ENCODE data around the gene CHRM4.

CHRM4 gene

DNA sequence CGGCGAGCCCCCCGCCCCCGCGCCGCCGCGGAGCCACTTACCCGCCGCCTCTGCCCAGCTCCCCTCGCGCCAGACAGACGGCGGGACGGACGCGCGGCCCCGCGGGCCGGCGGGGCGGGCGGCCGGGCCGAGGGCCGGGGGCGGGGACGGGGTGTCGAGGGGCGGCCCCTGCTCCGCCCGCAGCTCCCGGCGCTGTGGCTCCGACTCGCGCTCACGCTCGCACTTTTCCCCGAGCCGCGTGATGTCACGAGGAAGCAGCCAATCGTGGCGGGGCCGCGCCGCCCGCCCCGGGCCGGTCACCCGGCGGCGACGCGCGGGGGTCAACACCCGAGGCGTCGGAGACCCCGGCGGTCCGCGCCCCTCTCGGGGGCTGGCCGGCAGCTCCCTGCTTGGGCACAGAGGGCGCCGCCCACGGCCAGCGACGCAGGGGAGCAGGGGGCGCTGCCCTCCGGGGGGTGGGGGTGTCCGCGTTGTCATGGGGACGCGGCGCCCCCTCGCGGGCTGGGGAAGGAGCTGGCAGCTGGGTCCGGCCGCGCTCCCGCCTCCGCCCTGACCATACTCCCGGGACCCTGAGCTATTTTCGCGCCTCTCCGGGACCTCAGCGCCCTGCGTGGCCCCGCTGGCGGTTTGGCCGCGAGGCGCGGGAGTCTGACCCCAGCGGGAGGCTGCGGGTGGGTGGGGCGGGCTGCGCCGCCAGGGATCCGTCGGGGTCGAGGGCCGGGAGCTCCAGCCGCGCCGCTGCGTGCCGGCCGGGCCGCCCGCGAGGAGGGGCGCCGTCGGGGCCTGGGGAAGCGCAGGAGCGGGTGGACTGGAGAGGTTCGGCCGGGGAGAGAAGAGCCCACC is at the start of gene CHRM4:
Gene CHRM4 (minus strand): TSS at position 199 of the 843 bp plus-strand sequence. CDS start 5,219 bp downstream, outside the sequence.
- DNase-seq = no peak

DNA sequence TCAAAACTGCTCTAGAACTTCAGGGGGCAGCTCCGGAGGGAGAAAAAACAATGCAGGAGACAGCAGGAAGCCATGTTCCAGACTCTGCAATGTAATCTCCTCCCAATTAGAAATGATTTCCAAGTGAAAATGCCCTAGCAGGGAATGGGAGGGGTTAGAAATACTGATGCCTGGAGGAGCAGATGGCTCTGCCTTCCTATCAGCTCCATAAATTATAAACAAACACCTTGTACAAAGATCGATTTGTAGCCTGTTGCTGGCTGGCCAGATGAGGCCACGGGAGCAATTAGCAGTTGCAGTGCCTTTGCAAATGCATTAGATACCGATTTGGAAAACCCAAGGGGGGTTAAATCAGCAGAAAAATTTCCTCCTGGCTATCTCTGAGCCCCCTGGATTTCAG is 46.6 kb upstream of the CHRM4 start:
- DNase-seq = no peak

DNA sequence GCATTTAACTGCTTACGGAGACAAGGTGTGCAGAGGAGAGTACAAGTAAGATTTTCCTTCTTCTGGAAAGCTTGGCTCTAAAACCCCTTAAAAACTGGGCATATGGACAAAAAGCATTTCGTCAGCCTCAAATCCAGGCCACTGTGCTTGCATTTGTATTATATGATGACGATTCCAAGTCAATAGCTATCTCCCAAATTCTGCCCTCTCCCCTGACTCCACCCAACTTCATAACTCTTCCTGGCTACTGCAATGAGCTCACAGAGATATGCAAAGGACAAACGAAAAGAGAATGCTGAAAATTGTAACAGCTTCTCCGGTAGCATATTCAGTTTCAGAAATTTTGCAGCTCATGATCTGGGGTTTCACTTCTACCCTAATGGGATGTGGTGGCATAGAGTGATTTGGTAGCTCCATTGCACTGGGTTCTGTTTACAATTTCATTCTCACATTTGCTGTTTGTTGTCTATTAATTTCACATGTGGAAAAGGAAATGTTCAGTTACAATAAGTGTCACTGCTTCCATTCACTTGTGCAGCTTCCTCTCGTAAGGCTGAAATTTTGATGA is 45.6 kb upstream of the CHRM4 start:
- no peak for DNase-seq

DNA sequence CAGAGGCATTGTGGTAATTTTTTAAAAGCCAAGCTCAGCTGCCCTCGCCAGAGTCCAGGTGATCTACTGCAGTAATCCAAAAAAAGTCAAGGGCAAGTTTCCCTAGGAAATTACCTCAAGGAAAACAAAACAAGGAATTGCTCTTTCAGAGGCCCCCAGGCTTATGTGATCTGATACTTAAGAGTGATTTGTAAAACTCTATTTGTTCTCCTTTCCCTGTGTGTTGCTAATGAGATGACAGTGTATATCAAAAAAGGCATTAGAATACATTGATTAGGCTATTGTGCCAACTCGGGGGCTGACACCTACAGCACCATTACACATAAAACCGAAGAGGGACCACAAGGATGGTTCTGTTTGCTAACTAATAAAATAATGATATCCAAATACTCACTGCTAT is 44.5 kb upstream of the CHRM4 start:
- DNase-seq = no peak

DNA sequence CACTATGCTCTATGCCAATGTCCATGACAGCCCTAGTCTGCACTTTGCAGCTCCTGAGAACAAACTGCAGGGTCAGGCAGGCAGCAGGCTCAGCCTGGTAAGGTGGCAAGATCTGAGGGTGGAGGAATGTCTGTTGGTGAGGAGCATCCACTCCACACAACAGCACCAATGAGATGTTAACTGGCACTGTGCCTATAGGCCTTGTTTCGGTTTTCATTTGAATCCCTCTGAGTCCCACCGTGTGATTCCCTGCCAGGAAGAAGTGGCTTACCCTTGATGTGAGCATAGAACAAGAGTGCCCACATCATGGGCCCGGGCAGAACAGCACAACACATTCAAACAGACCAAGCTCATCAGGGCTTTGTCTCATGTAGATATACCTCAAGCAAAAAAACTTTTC is 44.1 kb upstream of the CHRM4 start:
- no peak for DNase-seq

DNA sequence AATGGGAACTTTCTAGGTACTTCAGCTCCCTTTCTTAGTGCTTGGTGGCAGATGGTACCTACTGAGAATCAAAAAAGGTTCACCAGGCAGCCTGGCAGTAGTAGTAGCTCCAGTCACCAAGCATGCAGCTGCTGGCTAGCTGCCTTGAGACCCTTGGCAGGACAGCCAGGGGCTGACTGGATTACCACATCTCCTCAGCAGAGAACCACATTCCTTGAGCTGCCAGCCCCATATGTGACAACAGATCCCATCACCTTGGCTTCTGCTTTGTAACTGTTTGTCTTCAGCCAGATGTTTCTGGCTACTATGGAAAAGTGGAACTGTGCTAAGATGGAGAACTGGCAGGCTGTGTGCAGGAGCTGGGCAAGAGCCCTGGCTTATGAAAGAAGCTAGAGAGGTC is 39.6 kb upstream of the CHRM4 start:
- no peak for DNase-seq

DNA sequence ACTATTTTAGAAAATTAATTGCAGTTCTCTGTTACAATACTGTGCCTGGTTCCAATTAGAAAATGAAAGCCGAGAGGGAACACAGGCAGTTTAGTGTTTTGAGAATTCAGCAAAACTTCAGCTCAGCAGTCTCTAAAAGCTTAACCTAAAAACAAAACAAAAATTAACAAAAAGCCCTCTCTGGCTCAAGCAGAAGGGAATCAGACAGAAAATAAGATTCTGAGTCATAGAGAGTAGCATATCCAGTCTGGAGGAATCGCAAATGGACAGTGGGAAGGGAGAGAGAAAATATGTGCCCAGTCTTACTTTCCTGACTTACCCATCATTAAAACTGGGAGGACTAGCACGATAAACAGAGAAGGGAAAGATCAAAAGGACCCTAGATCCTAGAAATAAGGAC is 38.1 kb upstream of the CHRM4 start:
- no peak for DNase-seq

DNA sequence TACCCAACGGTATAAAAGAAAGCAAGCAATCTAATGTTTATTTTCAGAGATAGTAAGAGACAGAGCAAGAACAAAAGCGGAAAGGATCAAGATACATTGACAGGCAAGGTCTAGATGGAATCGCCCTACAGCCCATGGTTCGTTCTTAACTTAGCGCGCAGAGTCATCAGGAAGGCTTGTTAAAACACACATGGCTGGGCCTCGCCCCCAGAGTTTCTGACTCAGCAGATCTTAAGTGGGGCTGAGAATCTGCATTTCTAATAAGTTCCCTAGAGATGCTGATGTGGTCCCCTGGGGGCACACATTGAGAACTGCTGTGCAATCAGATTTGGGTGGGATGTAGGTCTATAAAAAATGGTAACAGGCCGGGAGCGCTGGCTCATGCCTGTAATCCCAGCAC is 35.8 kb upstream of the CHRM4 start:
- DNase-seq = no peak

DNA sequence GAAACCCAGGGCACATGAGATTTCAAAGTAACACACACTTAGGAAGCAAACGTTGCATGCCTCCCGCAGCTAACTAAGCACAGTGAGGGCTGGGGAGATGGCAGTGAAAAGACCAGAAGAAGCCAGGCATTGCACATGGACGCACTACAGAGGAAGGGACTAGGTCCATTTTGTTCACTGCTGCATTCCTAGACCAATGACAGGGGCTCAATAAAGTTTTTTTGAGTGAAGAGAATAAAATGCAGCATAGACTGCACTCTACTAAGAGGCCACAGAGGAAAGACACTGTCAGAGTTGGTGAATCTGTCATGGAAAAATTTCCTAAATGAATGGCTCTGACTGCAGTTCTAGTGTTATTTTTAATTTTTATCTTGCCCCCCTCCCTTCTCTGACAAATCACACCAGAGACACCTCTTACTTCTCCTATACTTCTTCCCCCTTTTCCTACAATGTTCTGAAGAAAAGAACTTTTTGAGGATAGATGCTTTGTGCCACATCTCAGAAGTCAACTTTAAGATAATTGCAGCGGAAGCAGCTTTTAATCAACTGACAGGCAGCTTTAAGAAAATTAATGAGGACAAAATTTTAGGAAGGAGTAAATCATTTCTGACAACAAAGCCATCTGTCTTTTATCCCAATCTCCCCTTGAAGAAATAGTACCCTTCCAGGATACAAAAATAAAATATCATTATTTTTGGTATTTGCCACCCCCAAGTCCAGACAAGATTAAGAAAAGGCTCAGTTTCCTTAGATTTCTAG is 34.8 kb upstream of the CHRM4 start:
- DNase-seq = no peak

DNA sequence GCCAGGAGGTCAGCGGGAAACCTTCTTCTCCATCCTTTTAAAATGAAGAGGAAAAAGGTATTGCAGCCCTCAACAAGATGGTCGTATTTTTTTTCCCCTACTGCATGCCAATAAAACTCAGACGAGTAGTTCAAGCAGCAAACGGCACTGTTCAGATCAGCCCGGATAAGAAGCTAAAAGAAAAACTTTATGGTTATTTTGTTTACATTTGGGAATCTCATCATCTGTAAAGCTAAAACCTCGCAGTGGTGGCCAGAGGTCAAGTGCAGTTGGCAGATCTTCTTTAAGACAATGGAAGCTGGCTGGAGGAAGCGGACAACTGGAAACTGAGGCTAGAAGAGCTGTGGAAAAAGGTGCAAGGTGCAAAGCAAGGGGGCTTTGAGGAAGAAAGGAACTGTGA is 31.0 kb upstream of the CHRM4 start:
- DNase-seq = no peak

DNA sequence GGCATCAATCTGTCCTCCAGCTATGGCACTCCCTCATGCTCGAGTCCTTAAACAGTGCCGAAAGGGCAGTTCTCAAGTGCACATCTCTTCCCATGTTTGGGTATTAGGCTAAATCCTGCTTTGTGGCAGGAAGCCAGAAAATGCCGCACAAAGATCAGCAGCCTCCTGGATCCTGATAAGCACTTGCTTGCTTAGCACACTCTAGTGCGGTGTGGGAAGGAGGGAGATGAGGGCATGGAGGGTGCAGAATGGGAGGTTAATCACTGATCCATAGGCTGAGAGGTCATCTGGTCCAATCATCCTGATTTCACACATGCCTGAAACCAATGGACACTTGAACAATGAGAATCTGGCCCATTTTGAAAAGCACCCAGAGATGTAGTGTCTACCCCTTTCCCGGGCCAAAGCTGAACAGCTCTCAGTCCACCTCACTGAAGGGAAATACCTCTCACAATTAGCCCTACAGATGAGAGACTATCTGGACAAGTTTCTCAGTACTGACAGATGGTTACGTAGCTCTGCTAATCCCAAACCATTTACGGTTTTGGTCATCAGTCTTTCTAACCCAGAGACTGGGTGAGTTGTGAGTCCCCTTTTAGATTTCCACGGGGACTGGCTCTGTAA is 29.8 kb upstream of the CHRM4 start:
- no peak for DNase-seq

DNA sequence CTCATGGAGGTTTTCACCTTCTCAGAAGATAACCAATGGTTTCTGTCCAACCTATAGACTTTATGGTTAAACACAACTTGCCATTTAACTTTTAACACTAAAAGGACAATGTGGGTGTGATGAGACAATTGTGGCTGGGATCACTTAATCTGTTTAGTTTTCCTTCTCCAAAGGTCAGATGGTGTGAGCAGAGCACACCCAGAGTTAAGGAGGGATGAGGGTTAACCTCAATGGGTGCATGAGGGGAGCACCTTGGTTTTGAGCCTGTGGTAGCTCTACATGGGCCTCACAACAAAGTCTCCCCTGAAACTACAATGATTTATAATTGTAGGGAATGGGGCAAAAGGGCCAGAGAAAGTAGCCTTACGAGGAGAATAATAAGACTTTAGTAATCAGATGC is 28.9 kb upstream of the CHRM4 start:
- no peak for DNase-seq

DNA sequence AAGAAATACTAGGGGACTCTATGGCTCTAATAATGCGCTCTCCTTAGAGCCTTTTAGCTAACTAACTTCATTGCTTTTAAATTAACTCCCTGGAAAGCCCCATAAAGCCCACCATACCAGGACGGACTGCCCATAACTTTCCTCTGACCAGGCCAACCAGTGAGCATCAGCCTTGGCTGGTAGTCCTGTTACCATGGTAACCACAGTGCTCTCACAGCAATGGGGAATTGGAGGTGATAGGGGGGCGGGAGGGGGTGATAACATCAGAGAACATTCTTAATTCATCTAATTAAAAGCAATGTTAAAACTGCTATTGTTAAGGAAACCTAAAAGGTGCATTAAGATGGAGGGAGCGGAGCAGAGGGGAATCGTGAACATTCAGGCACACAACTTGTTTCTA is 27.2 kb upstream of the CHRM4 start:
- no peak for DNase-seq

DNA sequence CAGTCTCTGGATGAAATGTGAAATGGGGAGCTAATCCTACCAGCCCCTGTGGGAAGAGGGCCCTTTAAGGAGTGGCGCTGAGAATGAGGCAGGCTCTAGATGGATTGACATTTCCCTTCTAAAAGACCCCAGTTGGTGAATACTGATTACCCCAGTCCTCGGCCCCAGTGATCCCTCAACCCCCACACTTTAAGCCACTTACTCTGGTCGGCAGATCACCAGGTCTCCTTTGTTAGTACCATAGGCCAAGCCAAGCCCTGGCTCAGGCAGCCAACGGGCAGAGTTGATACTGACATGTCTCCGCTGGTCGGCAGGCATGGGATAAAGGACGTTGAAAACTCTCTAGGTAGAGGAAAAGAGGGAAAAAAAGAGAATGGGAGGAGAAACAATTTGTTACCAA is 26.1 kb upstream of the CHRM4 start:
- DNase-seq = no peak

DNA sequence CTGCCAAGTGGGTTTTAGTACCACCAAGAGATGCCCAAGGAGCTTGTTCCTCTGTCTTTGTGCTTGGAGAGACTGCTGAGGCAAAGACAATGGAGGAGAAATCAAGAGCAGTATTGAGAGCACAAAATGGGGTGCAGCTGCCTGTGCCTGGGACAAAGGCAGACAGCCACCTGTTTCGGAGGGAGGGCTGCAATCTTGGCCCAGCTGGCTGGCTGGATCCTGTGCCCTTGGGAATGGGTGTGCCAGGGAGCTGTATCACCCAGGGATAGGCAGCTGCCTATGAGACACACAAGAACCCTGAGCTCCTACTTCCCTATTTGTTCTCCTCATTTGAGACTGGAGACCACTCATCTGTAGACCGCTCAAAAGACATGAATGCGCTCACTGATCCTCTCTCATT is 23.3 kb upstream of the CHRM4 start:
- no peak for DNase-seq

DNA sequence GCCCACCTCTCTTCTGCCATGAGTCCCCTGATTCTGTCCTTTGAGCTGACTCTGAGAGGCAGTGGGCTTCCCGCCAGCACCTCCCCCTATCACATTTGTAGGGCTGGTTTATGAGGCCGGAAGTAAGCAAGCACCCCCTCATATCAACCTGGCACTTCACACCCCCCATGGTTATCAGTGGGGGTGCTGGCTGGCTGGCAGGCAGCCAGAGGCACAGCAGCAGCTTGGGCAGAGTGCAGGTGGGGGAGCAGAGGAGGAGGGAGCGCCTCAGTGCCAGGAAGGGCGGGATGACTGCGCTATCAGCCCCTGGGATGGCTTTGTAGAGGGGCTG is 22.9 kb upstream of the CHRM4 start:
- DNase-seq = no peak

DNA sequence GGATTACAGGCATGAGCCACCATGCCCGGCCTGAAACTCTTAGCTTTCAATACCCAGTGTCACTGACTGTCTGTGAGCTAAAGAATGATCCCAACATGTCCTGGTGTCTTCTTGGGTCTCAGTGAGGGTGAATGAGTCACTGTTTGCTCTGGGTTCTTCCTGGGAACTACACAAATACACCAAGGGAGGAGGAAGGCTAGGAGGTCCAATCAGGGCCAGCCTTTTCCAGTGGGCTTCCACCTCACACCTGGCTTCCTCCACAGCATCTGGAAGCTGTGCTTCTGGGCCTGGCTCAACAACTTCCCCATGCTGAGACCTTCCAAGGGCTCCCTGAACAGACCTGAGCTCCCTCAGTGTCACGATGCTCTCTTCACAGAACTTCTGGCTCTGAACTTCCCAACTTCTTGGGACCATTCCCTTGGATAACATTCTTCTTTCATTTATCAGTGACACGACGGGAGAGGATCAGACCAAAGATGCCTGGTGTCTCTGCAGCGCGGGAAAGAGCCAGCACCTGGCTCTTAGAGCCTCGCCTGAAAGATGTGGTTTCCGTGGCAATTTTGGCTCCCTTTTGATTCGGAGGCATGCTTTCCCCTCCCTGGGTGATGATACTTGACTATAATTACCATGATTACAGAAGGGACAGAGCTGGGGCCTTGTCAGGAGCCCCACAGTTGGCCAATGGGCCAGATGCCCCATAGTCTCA is 22.3 kb upstream of the CHRM4 start:
- DNase-seq = no peak

DNA sequence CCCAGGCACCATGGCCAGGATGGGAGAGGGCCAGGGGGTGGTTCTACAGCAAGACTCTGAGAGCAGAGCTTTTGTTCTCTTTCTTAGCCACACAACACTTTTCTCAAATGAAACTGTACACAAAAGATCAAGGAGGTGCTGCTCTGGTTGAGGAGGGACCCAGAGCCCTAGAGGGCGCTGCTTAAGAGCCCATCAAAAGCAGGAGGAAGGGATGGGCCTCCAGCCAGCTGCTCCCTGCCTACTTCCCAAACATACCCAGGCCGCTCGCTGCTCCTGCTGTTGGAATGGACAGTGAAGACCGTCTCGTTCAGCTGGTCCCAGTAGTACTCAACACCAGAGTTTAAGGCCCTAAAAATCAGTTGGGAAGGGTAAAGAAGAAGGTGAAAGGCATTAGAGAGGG is 18.4 kb upstream of the CHRM4 start:
- DNase-seq = no peak

DNA sequence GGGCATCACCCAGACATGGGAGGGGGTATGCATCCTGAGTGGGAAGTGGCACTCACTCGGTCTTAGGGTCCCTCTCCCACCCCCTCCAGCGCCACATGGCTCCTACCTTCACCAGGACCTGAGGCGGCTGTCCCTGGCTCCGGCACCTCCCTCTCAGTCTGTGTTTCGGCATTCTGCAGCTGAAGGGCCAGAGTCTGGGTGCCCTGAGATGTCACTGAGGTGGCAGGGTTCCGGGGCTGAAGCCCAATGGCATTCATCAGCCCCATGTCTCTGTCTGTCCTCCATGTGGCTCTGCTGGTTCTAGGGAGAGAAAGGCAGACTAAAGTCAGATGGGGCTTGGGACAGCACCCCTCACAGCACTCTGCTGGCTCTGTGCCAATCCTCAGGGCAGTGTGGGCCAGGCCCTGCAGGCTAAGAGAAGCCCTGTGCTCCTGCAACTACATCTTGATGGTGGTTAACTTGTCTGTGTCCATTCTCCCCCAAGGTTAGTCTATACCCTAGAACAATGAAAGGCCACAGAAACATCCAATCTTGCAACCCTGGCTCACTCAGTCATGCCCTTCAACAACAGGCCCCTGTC is 16.9 kb upstream of the CHRM4 start:
- no peak for DNase-seq

DNA sequence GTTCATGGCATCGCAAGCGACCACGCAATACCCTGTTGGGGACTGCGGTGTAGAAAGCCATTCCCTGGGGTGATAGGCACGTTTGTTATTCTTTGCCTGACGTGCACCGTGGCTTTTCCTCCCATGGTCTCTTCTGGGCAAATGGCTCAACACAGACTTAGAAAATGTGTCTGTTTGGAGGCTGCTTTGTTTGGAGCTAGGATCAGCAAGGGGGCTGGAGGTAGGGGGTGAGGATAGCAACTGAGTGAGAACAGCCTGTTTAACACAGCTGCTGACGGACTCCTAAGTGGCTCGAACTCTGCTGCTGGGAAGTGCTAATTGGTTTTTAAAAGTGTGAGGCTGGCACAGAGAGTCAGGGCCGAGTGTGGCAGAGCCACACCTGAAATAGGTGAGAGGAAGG is 16.1 kb upstream of the CHRM4 start:
- no peak for DNase-seq

DNA sequence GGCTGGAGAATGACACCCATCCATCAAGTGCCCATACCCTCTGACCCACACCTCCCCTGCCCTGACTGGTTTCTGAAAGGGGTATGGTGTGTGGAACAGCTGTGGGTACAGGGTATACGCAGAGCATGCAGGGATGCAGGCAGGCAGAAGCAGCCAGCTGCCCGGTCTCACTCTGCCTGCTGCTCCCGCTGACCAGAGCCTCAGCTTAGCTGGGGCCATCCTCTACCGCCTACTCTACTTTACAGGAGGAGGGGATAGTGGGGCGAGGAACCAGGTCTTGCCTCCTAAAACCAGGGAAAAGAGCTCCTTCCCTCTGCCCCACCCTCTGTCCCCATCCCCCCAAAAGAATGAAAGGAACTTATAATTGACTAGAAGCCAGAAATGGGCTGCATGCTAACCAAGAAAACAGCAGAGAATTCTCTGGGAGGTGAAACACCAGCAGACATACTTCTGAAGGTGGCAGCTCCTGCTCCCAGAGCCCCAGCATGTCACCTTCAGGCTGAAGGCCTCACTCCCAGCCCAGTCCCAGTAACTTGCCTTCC is 13.0 kb upstream of the CHRM4 start:
- DNase-seq = no peak
